HG03457 (cell line): Measurements from ENCODE around the gene GPRC5C.

ENCODE experiments used
- ATAC-seq: cut with Tn5 transposase; IDR thresholded peaks from one replicate; pipeline ENCODE4 v1.9.1; 2021; ENCODE audit warnings: moderate number of reproducible peaks; ENCODE audit not compliant: unreplicated experiment

Gene GPRC5C

DNA sequence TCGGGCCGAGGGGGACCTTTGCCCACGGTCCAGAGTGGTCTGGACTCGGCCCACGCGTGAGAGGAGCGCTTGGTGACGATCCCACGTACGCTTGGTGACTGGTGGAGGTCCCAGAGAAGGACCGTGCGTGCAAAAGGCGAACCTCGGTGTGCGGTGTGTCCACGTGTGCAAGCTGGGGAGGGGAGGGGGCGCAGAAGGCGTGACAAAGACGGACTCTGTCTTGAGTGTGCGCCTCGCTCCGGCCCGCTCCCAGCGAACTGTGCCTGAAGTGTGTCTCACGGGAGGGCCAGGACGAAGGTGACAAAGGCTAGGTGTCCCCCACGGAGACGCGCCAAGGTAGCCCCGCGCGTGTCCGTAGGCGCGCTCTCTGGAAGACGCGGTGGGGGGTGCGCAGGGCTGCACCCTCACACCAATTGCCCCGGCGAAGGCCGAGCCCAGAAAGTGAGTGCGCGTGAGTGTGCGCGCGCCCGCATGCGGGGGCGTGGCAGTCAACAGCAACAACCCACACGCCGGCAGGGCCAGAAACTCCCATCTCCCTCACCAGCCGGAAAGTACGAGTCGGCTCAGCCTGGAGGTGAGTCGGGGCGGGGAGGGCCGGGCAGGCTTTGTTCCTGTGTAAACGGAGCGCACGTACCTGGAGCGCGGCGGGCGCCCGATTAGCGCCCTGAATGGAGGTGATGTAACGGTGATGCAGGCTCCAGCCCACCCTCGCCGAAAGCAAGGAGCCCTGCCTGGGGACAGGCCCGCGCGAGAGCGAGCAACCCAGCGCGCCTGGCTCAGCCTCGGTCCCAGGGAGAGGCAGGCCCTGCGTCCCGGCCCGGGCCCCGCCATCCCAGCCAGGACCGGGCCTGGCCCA, at the start of gene GPRC5C:
Gene GPRC5C, plus strand, starts transcription at position 521 of the 856 bp plus-strand sequence. CDS start 7,689 bp downstream, outside the sequence.
- no peak for ATAC-seq

GRCh38 chr17:74383141-74383540, 48.7 kb upstream of the GPRC5C start:
- ATAC-seq, result no peak

DNA sequence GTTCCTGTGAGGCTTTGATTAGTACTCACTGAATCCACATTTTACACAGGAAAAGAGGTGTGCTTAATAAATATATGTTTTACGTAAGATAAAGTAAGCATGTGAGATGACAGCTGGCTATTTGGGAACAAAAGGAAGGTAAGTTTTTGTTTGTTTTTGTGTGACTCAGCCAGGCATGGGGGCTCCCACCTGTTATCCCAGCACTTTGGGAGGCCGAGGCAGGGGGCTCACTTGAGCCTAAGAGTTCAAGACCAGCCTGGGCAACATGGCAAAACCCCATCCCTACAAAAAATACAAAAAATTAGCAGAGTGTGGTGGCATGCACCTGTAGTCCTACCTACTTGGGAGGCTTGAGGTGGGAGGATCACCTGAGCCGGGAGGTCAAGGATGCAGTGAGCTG, 46.7 kb upstream of the GPRC5C start:
- no peak for ATAC-seq

DNA sequence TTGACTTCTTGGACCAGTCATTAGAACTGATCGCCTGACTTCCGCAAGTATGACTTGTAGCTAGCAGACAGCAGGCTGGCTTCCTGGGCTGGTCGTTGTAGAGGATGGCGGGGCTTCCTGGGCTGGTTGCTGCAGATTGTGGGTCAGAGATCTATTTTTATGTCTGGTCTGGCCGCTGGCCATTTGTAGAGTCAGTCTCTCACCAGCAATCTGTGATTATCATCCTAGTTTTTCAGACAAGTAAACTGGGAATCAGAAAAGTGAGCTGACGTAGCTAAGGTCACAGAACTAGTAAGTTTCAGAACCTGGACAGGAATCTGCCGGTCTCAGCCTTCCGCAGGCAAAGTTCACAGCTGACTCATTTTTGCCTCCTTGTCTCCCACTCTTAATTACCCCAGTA, 45.5 kb upstream of the GPRC5C start:
- no peak for ATAC-seq

DNA sequence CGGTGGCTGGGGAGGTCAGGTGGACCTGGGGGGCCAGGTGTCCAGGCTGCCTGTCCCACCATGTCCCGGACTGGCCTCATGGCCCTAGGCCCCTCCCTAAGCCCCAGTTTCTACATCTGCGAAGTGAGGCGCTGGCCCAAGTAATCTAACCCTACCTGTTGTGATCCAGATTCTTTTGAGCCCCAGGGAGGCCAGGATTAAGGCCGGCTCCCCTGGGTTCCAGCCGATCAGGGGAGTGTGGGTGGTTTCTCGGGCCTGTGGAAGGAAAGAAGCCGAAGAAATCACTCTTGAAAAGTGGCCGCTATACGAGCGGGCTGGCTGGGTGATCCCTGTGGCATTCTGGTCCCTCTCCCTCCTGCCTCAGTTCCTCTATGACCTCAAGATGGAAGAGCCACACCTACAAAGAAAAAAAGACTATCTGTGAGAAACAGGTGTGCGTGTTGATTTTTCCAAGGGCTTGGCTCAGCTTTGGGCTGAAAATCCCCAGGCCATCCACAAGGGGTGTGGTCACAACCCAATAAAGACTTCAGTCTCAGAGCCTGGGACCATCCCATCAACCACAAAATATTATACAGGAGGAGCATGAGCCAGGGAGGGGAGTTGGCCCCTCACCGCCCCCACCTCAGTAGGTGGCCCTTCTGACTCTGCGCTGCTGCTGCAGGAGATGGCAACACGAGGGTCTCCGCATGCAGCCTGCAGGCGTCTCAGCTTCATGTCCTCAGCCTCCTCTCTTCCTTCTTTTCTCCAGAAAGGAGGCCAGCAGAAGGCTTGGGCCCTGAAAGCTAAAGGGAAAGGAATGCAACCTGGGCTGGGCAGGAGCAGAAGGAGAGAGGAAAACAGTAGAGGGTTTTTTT, 44.3 kb upstream of the GPRC5C start:
- ATAC-seq, result no peak

DNA sequence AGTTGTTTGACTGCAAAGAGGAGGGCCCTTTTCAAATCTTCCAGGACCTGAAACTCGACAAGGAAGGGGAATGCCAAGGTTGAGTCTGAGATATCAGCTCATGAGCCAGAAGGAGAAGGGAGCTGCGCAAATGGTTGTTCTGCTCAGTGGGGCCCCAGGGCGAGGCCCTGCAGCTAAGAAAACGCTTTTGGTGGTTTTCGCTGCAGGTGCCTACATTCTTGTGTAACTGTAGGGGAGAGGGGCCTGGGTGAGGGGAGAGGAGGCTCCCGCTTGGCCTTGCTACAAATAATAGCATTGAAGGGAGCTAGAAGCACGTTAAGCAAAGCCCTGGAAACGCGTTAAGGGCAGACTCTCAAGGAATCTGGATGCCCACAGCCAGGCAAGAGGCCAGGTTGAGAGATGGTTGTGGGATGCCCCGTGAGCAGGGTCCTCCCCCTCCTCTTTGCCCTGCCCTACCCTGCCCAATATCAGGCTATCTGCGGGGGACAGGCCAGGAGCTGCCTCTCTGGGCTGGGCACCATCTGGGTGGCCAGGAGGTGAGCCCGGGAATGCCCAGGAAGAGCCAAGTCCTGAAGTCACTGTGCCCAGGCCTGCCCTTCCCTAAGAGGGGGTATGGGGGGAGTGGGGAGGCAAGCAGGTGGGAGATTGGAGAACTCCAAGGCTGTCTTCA, 42.7 kb upstream of the GPRC5C start:
- ATAC-seq, result no peak

- no peak for ATAC-seq
These were observed 41.8 kb upstream of the GPRC5C start for GRCh38 chr17:74389937-74390679.

DNA sequence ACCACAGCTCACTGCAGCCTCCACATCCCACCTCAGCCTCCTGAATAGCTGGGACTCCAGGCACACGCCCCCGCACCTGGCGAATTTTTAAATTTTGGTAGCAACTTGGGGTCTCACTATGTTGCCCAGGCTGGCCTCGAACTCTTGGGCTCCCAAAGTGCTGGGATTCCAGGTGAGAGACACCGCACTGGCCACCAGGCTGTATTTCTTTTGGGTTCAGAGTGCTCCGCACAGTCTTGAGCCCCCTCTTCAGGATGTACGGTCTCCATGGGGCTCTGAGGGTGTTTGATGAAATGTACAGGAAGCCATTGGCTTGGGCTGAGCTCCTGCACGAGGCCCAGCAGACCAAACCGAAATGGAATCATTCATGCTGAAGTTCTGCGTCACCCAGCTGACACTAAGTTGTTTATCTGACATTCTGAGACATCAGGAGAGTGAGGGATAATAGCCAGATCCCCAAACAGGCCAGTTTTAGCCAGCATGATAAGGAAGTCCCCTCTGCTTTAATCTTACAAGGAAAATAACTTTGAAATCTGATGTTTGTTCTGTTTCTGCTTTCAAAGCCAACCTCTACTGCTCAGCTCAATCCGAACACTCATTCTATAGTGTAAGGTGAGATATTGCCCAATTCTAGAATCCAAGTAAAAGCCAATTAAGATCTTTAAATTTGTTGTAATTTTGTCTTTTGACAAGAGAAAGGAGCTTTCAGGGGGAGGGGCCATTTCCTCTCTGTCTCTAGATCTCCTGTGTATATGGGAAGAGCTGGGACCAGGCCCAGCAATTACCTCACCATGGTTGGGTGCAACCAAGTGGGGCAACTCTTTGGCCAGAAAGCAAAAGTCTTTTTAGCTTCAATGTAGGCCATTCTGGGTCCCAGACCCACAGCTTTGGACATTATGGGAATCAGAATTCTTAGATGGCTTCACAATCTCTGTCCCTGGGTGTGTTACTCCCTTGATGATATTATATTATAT, 40.9 kb upstream of the GPRC5C start:
- no peak for ATAC-seq

DNA sequence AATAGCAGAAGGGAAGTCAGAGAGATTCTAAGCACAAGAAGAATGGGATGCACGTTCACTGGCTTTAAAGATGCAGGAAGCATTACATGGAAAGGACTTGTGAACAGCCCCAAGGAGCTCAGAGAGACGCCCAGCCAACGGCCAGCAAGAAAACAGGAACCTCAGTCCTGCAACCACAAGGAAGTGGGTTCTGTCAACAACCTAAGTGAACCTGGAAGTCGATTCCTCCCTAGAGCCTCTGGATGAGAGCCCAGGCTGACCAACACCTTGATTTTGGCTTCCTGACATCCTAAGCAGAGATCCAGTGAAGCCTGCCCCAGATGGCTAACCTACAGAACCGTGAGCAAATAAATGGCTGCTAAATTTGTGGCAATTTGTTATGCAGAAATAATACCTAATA, 40.1 kb upstream of the GPRC5C start:
- no peak for ATAC-seq

GRCh38 chr17:74392848-74393247, 39.0 kb upstream of the GPRC5C start:
- no peak for ATAC-seq

- no peak for ATAC-seq
These were observed 38.4 kb upstream of the GPRC5C start for GRCh38 chr17:74393346-74393942.

GRCh38 chr17:74394275-74394950, 37.5 kb upstream of the GPRC5C start:
- ATAC-seq, result no peak

DNA sequence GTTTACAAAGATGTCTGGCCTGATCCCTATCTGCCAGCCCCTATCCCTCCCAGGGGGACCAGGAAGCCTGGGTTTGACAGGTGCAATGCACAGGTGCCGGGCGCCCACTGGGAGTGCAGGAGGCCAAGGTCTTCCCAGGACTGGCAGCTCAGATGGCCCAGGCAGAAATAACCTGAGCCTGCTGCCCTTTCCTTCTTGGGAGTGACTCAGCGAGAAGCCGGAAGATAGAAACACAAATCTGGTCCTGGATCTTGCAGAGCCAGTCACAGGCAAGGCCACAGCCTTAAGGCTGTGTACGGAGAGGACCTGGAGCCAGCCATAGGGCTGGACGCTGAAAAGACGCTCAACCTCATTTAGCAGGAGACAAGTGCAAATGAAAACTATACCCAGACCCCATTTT, 36.9 kb upstream of the GPRC5C start:
- ATAC-seq, result no peak

GRCh38 chr17:74396567-74396966, 35.3 kb upstream of the GPRC5C start:
- ATAC-seq, result no peak

- ATAC-seq, result no peak
These were observed 29.8 kb upstream of the GPRC5C start for GRCh38 chr17:74402048-74402447.

GRCh38 chr17:74403512-74404137, 28.3 kb upstream of the GPRC5C start:
- no peak for ATAC-seq

DNA sequence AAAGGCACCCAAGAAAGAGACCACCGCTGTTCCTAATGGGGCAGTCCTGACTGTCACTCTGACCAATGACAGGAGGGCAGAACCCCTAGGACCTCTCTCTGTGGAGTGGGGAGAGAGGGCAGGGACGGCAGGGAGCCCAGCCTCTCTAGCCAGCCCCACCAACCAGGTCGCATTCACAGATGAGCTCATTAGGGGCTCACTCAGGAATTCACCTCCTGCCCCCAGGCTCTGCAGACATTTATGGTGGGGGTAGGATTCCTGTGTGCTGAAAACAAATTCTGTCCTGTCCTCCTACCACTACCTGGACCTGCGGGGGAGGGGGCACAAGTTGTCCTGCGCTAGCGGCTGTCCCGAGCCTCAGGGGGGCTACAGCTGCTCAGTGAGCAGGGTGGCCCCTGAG, 27.7 kb upstream of the GPRC5C start:
- no peak for ATAC-seq

DNA sequence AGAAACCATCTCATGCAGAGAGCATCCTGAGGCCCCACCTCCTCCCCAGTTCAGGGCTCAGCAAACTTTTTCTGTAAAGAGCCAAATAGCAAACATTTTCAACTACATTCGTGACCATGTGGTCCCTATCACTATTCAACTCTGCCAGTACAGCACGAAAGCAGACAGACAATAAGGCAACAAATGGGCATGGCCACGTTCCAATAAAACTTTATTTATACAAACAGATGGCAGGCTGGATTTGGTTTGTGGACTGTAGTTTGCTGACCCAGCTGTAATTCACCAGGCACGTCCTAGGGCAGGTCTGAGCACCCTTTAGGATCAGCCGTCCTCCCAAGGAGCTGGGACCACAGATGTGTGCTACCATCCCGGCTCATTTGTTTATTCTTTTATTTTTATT, 27.1 kb upstream of the GPRC5C start:
- no peak for ATAC-seq
